Liver (tissue), 2 donors: ENCODE results near the gene IGF1R.

Experiments used
- JUND ChIP-seq, 2 donors: IDR thresholded peaks; 2 replicates each; pipeline ENCODE4 v1.6.1; 2016; ENCODE audit warnings: antibody characterized with exemption in 2 of 2
- TF ChIP-seq, protein P1 (sequence below): IDR thresholded peaks from 2 replicates; pipeline ENCODE4 v1.6.1; 2016; ENCODE audit warnings: antibody characterized with exemption
- TF ChIP-seq, protein P2 (sequence below): IDR thresholded peaks from 2 replicates; pipeline ENCODE4 v1.6.1; 2016; ENCODE audit warnings: antibody characterized with exemption
- donor health status: healthy.

- TF ChIP-seq JUND (IDR thresholded peaks at IDR 0.05), result no peak
- TF ChIP-seq, protein P1, sequence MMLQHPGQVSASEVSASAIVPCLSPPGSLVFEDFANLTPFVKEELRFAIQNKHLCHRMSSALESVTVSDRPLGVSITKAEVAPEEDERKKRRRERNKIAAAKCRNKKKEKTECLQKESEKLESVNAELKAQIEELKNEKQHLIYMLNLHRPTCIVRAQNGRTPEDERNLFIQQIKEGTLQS, result no peak
- TF ChIP-seq, protein P2, sequence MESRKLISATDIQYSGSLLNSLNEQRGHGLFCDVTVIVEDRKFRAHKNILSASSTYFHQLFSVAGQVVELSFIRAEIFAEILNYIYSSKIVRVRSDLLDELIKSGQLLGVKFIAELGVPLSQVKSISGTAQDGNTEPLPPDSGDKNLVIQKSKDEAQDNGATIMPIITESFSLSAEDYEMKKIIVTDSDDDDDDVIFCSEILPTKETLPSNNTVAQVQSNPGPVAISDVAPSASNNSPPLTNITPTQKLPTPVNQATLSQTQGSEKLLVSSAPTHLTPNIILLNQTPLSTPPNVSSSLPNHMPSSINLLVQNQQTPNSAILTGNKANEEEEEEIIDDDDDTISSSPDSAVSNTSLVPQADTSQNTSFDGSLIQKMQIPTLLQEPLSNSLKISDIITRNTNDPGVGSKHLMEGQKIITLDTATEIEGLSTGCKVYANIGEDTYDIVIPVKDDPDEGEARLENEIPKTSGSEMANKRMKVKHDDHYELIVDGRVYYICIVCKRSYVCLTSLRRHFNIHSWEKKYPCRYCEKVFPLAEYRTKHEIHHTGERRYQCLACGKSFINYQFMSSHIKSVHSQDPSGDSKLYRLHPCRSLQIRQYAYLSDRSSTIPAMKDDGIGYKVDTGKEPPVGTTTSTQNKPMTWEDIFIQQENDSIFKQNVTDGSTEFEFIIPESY, result no peak
Observed at GRCh38 chr15:98787936-98788757, 139.8 kb downstream of the IGF1R start.
